K562 (cell line): ENCODE results near the gene TSC22D2. TPM values are rescaled to one million over a fixed set of nuclear protein-coding genes. Genes with fewer than 3 reads are reported as not detected.

Source experiments
- BCL6 ChIP-seq: fragments of 250-450 bp; sonication (Bioruptor Pico); IDR thresholded peaks from 2 replicates; pipeline ENCODE4 v1.4.0; 2020
- COPS2 ChIP-seq: fragments of 450-650 bp; conservative IDR thresholded peaks from 2 replicates; pipeline ENCODE4 v1.6.1; 2016; ENCODE audit warnings: mild to moderate bottlenecking, moderate library complexity
- DIDO1 ChIP-seq: fragments of 450-650 bp; IDR thresholded peaks from 2 replicates; pipeline ENCODE4 v1.6.1; 2016; ENCODE audit warnings: low read depth, missing biosample characterization, missing genetic modification characterization
- ERF ChIP-seq: fragments of 450-650 bp; formaldehyde crosslinking; IDR thresholded peaks from 2 replicates; pipeline ENCODE4 v1.4.0; 2020; ENCODE audit warnings: mild to moderate bottlenecking, mixed read lengths
- ETS2 ChIP-seq: IDR thresholded peaks from 2 replicates; pipeline ENCODE4 v1.6.1; 2016; ENCODE audit warnings: borderline replicate concordance, missing genetic modification characterization, mild to moderate bottlenecking, moderate library complexity, missing compliant biosample characterization; ENCODE audit not compliant: poor library complexity, severe bottlenecking
- ILK ChIP-seq: fragments of 450-650 bp; IDR thresholded peaks from 2 replicates; pipeline ENCODE4 v1.6.1; 2016; ENCODE audit warnings: missing genetic modification characterization, low read depth, mild to moderate bottlenecking, missing compliant biosample characterization, moderate library complexity, borderline replicate concordance
- JUND ChIP-seq, 2 experiments: IDR thresholded peaks; 2 replicates in 1 of 2; 3 replicates in 1 of 2; pipeline ENCODE4 v1.6.1; 2011; ENCODE audit warnings: borderline replicate concordance in 2 of 2, low read depth in 2 of 2, low read length in 2 of 2, improper control_type of control experiment in 1 of 2, missing biosample characterization in 1 of 2, missing genetic modification characterization in 1 of 2, missing genetic modification reagents in 1 of 2
- MAZ ChIP-seq, 2 experiments: fragments of 450-650 bp in 1 of 2; sonication (generic) in 1 of 2; formaldehyde crosslinking; IDR thresholded peaks in 1 of 2; conservative IDR thresholded peaks in 1 of 2; 2 replicates each; pipeline versions ENCODE4 v1.4.0 to v1.5.0; 2020; ENCODE audit warnings: mild to moderate bottlenecking in 1 of 2, missing genetic modification reagents in 1 of 2
- MYNN ChIP-seq, 2 experiments: sonication (generic); formaldehyde crosslinking in 1 of 2; IDR thresholded peaks; 2 replicates each; pipeline versions ENCODE4 v1.5.0 to v1.6.1; 2016 to 2020; ENCODE audit warnings: antibody characterized with exemption in 1 of 2, missing genetic modification reagents in 1 of 2
- NR2C1 ChIP-seq, 2 experiments: fragments of 450-650 bp; IDR thresholded peaks; 2 replicates each; pipeline ENCODE4 v1.6.1; 2017; ENCODE audit warnings: mild to moderate bottlenecking in 2 of 2, antibody characterized with exemption in 1 of 2, inconsistent platforms in 1 of 2, missing compliant biosample characterization in 1 of 2, missing genetic modification characterization in 1 of 2
- PURB ChIP-seq: sonication (generic); formaldehyde crosslinking; IDR thresholded peaks from 2 replicates; pipeline ENCODE4 v1.9.0; 2021; ENCODE audit warnings: low read depth, mild to moderate bottlenecking, missing genetic modification reagents
- SMAD1 ChIP-seq: fragments of 150-350 bp; IDR thresholded peaks from 2 replicates; pipeline ENCODE4 v1.6.1; 2014; ENCODE audit warnings: low read length, low read depth; ENCODE audit not compliant: partially characterized antibody
- SNRNP70 ChIP-seq: fragments of 200-400 bp; formaldehyde crosslinking; optimal IDR thresholded peaks from 2 replicates; pipeline ENCODE3; 2017; ENCODE audit warnings: low read depth, low read length
- SRSF1 ChIP-seq: fragments of 200-400 bp; formaldehyde crosslinking; IDR thresholded peaks from 2 replicates; pipeline ENCODE4 v1.6.1; 2017; ENCODE audit warnings: mild to moderate bottlenecking, low read depth, low read length, moderate library complexity
- TAF9B ChIP-seq: fragments of 450-650 bp; IDR thresholded peaks from 2 replicates; pipeline ENCODE4 v1.6.1; 2018; ENCODE audit warnings: mild to moderate bottlenecking; ENCODE audit not compliant: partially characterized antibody
- TBP ChIP-seq: optimal IDR thresholded peaks from 2 replicates; pipeline ENCODE3; 2011; ENCODE audit warnings: low read depth, low read length, improper control_type of control experiment
- XRCC4 ChIP-seq: IDR thresholded peaks from one replicate; pipeline ENCODE4 v1.6.1; 2011; ENCODE audit not compliant: insufficient read depth, insufficient read length; ENCODE audit errors: extremely low read depth
- ZNF239 ChIP-seq: fragments of 250-450 bp; sonication (Bioruptor Pico); IDR thresholded peaks from 2 replicates; pipeline ENCODE4 v1.4.0; 2020; ENCODE audit warnings: mild to moderate bottlenecking
- ZNF253 ChIP-seq: fragments of 250-450 bp; sonication (Bioruptor Pico); conservative IDR thresholded peaks from 2 replicates; pipeline ENCODE4 v1.6.1; 2021; ENCODE audit warnings: mild to moderate bottlenecking
- ZNF778 ChIP-seq: fragments of 450-650 bp; formaldehyde crosslinking; IDR thresholded peaks from 2 replicates; pipeline ENCODE4 v1.4.0; 2020; ENCODE audit warnings: mild to moderate bottlenecking, moderate library complexity
- ZZZ3 ChIP-seq: fragments of 450-650 bp; IDR thresholded peaks from 2 replicates; pipeline ENCODE4 v1.6.1; 2016; ENCODE audit warnings: antibody characterized with exemption, mild to moderate bottlenecking, moderate library complexity
- polyA plus RNA-seq, 8 experiments: library from polyadenylated mRNA; depleted of rRNA in 4 of 8; stranded (reverse) in 5 of 8; unstranded in 3 of 8; fragments of >200 nt; fragmentation: Nextera tagmentation in 2 of 8; fragmentation: Illumina TruSeq in 1 of 8; extraction: Ambion mirVana in 2 of 8; extraction: Trizol in 1 of 8; gene quantifications; 2 replicates each; pipeline versions ENCODE4 v1.2.1 to v1.2.3, GENCODE V29; 2011 to 2014; ENCODE audit warnings: inconsistent platforms in 1 of 8, missing spikeins in 1 of 8
- total RNA-seq, 7 experiments: library from RNA; depleted of rRNA in 6 of 7; stranded (reverse); fragments of >200 nt in 6 of 7; fragmentation: Illumina TruSeq in 2 of 7; extraction: Trizol in 2 of 7; gene quantifications; 2 replicates each; pipeline versions ENCODE4 v1.2.1 to v1.2.3, GENCODE V29; 2011 to 2021; ENCODE audit warnings: low replicate concordance in 1 of 7
- TF ChIP-seq, protein P1 (sequence below): sonication (generic); formaldehyde crosslinking; IDR thresholded peaks from 2 replicates; pipeline ENCODE4 v1.8.1; 2023; ENCODE audit warnings: mild to moderate bottlenecking, missing genetic modification reagents
- TF ChIP-seq, protein P2 (sequence below), 2 experiments: fragments of 450-650 bp; conservative IDR thresholded peaks; 2 replicates each; pipeline ENCODE4 v1.6.1; 2017; ENCODE audit warnings: mild to moderate bottlenecking in 2 of 2, moderate library complexity in 2 of 2
- TF ChIP-seq, protein P3 (sequence below): fragments of 450-650 bp; formaldehyde crosslinking; IDR thresholded peaks from 2 replicates; pipeline ENCODE4 v1.4.0; 2022; ENCODE audit warnings: mild to moderate bottlenecking, moderate library complexity

Gene TSC22D2
- total and polyA plus RNA-seq, 9 of the 15 experiments (the other 6 are each of a cell fraction or from before 2014, with no cell fraction given) = 5.5 to 44.0 (median 19.3) TPM

DNA sequence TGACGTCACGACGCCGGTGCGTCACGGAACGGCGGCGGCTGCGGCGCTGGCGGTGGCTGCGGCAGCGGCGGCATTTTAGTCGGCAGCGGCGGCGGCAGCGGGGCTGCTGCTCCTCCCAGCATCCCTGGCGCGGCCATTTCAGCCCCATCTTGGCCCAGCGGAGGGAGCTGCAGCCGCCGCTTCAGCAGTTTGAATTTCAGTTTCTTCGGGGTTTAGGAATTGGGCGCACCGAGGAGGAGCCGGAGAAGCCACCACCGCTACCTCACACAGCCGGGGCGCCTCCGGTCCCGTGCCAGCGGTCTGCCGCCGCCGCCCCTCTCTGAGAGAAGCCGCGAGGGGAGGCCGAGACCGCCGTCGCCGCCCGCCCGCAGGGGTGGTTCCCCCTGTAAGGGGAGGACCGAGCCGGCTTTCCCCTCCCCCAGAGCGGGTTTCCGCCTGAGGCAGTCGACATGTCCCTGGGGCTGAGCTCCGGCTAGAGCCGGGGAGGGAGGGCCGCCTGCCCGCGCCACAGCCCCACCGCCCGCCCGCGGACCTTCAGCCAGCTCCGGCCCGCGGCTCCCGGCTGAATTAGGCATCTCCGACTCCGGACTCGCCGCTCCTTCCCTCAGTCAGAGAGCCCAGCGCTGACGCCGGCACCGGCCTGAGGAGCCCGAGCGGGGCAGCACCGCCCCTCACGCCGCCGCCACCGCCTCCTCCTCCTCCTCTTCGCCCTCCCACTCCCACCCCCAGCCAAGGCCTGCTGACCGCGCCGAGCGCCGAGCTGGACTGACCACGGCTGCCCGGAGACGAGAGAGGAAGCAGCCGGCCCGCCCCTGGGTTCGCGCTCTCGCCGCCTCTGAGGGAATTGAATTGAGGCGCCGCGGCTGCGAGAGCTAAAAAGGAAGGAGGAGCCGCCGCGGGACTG is at the start of gene TSC22D2 (continued):
- TF ChIP-seq, protein P1, sequence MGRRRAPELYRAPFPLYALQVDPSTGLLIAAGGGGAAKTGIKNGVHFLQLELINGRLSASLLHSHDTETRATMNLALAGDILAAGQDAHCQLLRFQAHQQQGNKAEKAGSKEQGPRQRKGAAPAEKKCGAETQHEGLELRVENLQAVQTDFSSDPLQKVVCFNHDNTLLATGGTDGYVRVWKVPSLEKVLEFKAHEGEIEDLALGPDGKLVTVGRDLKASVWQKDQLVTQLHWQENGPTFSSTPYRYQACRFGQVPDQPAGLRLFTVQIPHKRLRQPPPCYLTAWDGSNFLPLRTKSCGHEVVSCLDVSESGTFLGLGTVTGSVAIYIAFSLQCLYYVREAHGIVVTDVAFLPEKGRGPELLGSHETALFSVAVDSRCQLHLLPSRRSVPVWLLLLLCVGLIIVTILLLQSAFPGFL = no peak
- TF ChIP-seq ILK (tag) (no peak), SMAD1 (peak; percentile 74), ZZZ3 (no peak), ZNF778 (CRISPR knock-in tag) (no peak), ERF (CRISPR knock-in tag) (0 out of 2 replicates have a peak, but pooled peaks have one; percentile 49), BCL6 (CRISPR knock-in tag) (no peak), SNRNP70 (no peak), SRSF1 (no peak), DIDO1 (tag) (peak; percentile 59; the same call in 1 of the 2 replicates), ZNF239 (CRISPR knock-in tag) (no peak), PURB (CRISPR knock-in tag) (no peak), ZNF253 (CRISPR knock-in tag) (no peak), ETS2 (tag) (no peak), MYNN (IDR thresholded peaks at IDR 0.05) (no peak), MYNN (CRISPR knock-in tag; IDR thresholded peaks at IDR 0.05) (no peak), COPS2 (no peak), MAZ (CRISPR knock-in tag; conservative IDR thresholded peaks at IDR 0.05 in 1 of 2, IDR thresholded peaks at IDR 0.05 in 1 of 2) (peak; percentile 80 to 88), JUND (IDR thresholded peaks at IDR 0.05; ENCODE audit: borderline replicate concordance, low read depth, low read length) (peak; percentile 82; the same call in 1 of the 2 replicates), JUND (tag; IDR thresholded peaks at IDR 0.05; ENCODE audit: borderline replicate concordance, low read depth, low read length) (no peak; the same call in 2 of the 3 replicates), TAF9B (peak; percentile 52), NR2C1 (IDR thresholded peaks at IDR 0.05) (no peak), NR2C1 (tag; IDR thresholded peaks at IDR 0.05) (no peak), TBP (peak; percentile 82), XRCC4 (no peak)
- TF ChIP-seq, protein P2, sequence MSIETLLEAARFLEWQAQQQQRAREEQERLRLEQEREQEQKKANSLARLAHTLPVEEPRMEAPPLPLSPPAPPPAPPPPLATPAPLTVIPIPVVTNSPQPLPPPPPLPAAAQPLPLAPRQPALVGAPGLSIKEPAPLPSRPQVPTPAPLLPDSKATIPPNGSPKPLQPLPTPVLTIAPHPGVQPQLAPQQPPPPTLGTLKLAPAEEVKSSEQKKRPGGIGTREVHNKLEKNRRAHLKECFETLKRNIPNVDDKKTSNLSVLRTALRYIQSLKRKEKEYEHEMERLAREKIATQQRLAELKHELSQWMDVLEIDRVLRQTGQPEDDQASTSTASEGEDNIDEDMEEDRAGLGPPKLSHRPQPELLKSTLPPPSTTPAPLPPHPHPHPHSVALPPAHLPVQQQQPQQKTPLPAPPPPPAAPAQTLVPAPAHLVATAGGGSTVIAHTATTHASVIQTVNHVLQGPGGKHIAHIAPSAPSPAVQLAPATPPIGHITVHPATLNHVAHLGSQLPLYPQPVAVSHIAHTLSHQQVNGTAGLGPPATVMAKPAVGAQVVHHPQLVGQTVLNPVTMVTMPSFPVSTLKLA (conservative IDR thresholded peaks at IDR 0.05) = peak in 1 of 2 experiments; percentile 63; a peak in 3 of 4 replicates
- TF ChIP-seq, protein P3, sequence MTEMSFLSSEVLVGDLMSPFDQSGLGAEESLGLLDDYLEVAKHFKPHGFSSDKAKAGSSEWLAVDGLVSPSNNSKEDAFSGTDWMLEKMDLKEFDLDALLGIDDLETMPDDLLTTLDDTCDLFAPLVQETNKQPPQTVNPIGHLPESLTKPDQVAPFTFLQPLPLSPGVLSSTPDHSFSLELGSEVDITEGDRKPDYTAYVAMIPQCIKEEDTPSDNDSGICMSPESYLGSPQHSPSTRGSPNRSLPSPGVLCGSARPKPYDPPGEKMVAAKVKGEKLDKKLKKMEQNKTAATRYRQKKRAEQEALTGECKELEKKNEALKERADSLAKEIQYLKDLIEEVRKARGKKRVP (CRISPR knock-in tag) = no peak
